Adrenal gland (tissue), 12 donors: ENCODE results near the gene TMEM26. TPM values are rescaled to one million over a fixed set of nuclear protein-coding genes. Genes with fewer than 3 reads are reported as not detected.

ENCODE experiments used
- DNase-seq, 7 donors: peaks; one replicate each; pipeline ENCODE4 v3.0.0-alpha.2; 2019 to 2020
- H3K27ac ChIP-seq, 5 donors: fragments of 200-600 bp; sonication (generic) in 4 of 5; 1 replicate in 3 of 5; 2 replicates in 2 of 5; pipeline versions ENCODE4 v1.5.1 to v1.8.0; 2016 to 2020; ENCODE audit warnings: mild to moderate bottlenecking in 1 of 5
- H3K27me3 ChIP-seq: fragments of 200-600 bp; 2 replicates; pipeline ENCODE4 v1.8.0; 2021
- H3K36me3 ChIP-seq, 2 donors: fragments of 200-600 bp; replicated peaks in 1 of 2; 1 replicate in 1 of 2; 2 replicates in 1 of 2; pipeline versions ENCODE4 v1.5.1 to v1.8.0; 2018 to 2022
- H3K4me1 ChIP-seq, 2 donors: fragments of 200-600 bp; replicated peaks in 1 of 2; 1 replicate in 1 of 2; 2 replicates in 1 of 2; pipeline versions ENCODE4 v1.5.1 to v1.8.0; 2018 to 2021
- H3K4me3 ChIP-seq, 4 donors: fragments of 200-600 bp; sonication (generic) in 3 of 4; one replicate each; pipeline ENCODE4 v1.5.1; 2016 to 2018
- H3K9me3 ChIP-seq, 3 donors: fragments of 200-600 bp; sonication (generic) in 1 of 3; replicated peaks in 1 of 3; 1 replicate in 2 of 3; 2 replicates in 1 of 3; pipeline versions ENCODE4 v1.5.1 to v1.8.0; 2016 to 2021
- CTCF ChIP-seq, 6 experiments: fragments of 450-650 bp in 4 of 6; fragments of 200-600 bp in 2 of 6; sonication (generic) in 1 of 6; IDR thresholded peaks; 1 replicate in 5 of 6; 2 replicates in 1 of 6; pipeline versions ENCODE4 v1.5.1 to v1.8.0; 2016 to 2021; ENCODE audit warnings: antibody characterized with exemption in 6 of 6, mild to moderate bottlenecking in 2 of 6, moderate library complexity in 1 of 6
- POLR2A ChIP-seq, 2 donors: fragments of 450-650 bp; IDR thresholded peaks; one replicate each; pipeline ENCODE4 v1.6.1; 2017; ENCODE audit warnings: antibody characterized with exemption in 2 of 2, mild to moderate bottlenecking in 2 of 2, moderate library complexity in 1 of 2
- WGBS, 4 donors: extraction: QIAGEN DNeasy Blood & Tissue Kit in 2 of 4; methylation state at CpG; one replicate each; pipeline versions ENCODE4 v1.1.5 to v1.1.7; 2013 to 2017; 5-methylcytosine and 5-hydroxymethylcytosine counted together
- intact Hi-C, 2 donors: fragments of 100-400 bp; cut with DNase I; formaldehyde crosslinking; loops; one replicate each; pipeline versions ENCODE4 v1.14.1 to v1.15.0; 2022 to 2023
- polyA plus RNA-seq, 3 donors: library from polyadenylated mRNA; stranded (reverse); fragments of 200-250 nt in 2 of 3; fragments of 350-450 nt in 1 of 3; fragmentation: Illumina TruSeq in 1 of 3; extraction: RNeasy Lipid Tissue Mini Kit (QIAGEN cat#74804) in 1 of 3; gene quantifications; one replicate each; pipeline ENCODE4 v1.2.3, GENCODE V29; 2013 to 2014
- total RNA-seq, 9 donors: library from RNA; depleted of rRNA in 4 of 9; stranded (reverse); fragments of >200 nt in 4 of 9; fragments of 120-200 nt in 1 of 9; fragmentation: NEBNext Ultra II Directional in 1 of 9; extraction: Animal tissue kit (Norgen Biotek cat#: 25700) in 1 of 9; gene quantifications; one replicate each; pipeline versions ENCODE4 v1.1.0 to v1.2.4, GENCODE V29; 2013 to 2023
- donor health status: healthy with polysubstance abuse.
- donor health status: Bipolar disorder and iron deficiency.
- donor health status: DM: yes; HTN: yes; CAD: no.
- donor health status: DM: no; HTN: no; CAD: no.
- donor health status: DM: no; HTN: no; CAD: no.
- donor health status: DM: yes; HTN: yes; CAD: no.

Gene TMEM26
- total and polyA plus RNA-seq, 12 donors = 0.36 to 51.7 (median 1.9) TPM

GRCh38 chr10:61480208-61480607 lies 27.0 kb upstream of the TMEM26 start:
- no peak overlapping the region for H3K27ac ChIP-seq
- TF ChIP-seq POLR2A (IDR thresholded peaks at IDR 0.05) (no peak), CTCF (IDR thresholded peaks at IDR 0.05) (no peak)
- no peaks in the 10 kb centered on the region for H3K36me3 ChIP-seq
- no peak for DNase-seq
- no peaks in the 10 kb centered on the region for H3K4me1 ChIP-seq
- intact Hi-C loops = no loop called here
- H3K9me3 ChIP-seq = no peaks in the 10 kb centered on the region
- no peaks in the 10 kb centered on the region for H3K27me3 ChIP-seq
- 35 to 89% (median 48%) methylated on average over 2 of the region's 2 CpGs for WGBS, 4 donors
- no peak overlapping the region for H3K4me3 ChIP-seq

DNA sequence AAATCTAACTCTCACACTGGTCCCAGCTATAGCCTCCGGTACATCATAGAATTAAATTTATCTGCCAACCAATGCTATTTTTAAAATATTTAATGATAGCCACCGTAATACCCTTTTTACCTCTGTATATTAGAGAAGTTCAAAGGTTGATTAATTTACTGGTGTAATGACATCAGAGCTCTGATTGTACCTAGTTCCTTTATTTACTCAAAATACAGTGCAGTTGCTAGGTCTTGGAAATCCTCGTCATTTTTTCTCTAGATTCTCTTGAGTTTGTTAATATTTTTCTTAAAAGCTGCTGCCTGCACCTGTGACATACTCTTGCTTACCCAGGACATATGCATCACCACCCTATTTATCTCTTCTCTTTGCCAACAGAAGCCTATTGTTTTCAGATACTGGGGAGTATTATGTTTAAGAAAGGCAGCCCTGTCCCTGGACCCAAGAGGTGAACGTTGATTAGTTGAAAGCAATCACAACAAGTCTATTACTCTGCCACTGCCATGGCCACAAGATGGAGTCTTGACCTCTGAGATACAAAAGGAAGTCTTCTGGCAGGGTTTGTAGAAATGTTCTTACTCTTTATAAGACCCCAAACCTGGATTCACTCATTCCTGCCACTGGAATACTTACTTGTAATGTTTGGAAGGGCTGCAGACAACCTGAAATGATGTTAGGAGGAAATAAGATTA lies 25.6 kb upstream of the TMEM26 start:
- H3K36me3 ChIP-seq = no peaks in the 10 kb centered on the region
- 72 to 80% (median 76%) methylated on average over 4 of the region's 4 CpGs for WGBS, 4 donors
- no peaks in the 10 kb centered on the region for H3K4me1 ChIP-seq
- no peaks in the 10 kb centered on the region for H3K27me3 ChIP-seq
- intact Hi-C loops = no loop called here
- H3K4me3 ChIP-seq = no peak overlapping the region
- no peak for DNase-seq
- H3K9me3 ChIP-seq = no peaks in the 10 kb centered on the region
- TF ChIP-seq POLR2A (IDR thresholded peaks at IDR 0.05) = no peak
- TF ChIP-seq CTCF (IDR thresholded peaks at IDR 0.05) = no peak
- no peak overlapping the region for H3K27ac ChIP-seq

- Histone ChIP-seq H3K9me3 (no peaks in the 10 kb centered on the region), H3K27ac (no peak overlapping the region), H3K27me3 (no peaks in the 10 kb centered on the region), H3K4me1 (no peaks in the 10 kb centered on the region), H3K36me3 (no peaks in the 10 kb centered on the region), H3K4me3 (no peak overlapping the region)
- intact Hi-C loops = no loop called here
- 60 to 81% (median 71%) methylated on average over 1 of the region's 1 CpG for WGBS, 4 donors
- no peak for TF ChIP-seq POLR2A (IDR thresholded peaks at IDR 0.05)
- no peak for DNase-seq
Observed at GRCh38 chr10:61477451-61477850, 24.3 kb upstream of the TMEM26 start.

DNA sequence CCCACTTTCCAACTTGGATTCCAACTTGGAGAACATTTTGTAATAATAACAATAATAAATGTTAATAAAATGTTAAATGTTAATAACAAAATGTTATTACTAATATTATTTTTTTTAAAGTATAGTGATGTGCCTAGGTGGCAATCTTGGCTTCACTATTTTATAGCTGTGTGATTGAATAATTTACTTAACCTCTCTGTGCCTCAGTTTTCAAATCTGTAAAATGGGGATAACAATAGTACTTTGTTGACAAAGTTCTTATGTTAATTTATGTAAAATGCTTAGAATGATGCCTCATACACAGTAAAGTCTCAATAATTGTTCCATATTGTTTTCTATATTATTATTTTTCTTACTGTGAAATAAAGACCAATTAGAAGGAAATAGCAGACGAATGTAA lies 23.3 kb upstream of the TMEM26 start:
- WGBS, 4 donors = 80 to 84% (median 82%) methylated on average over 1 of the region's 1 CpG
- Histone ChIP-seq H3K9me3 (no peaks in the 10 kb centered on the region), H3K4me1 (no peaks in the 10 kb centered on the region), H3K4me3 (no peak overlapping the region), H3K36me3 (no peaks in the 10 kb centered on the region), H3K27ac (no peak overlapping the region), H3K27me3 (no peaks in the 10 kb centered on the region)
- intact Hi-C loops = no loop called here
- TF ChIP-seq POLR2A (IDR thresholded peaks at IDR 0.05) (no peak), CTCF (IDR thresholded peaks at IDR 0.05) (no peak)
- no peak for DNase-seq

- intact Hi-C loops = no loop called here
- TF ChIP-seq POLR2A (IDR thresholded peaks at IDR 0.05) = no peak
- no peak for TF ChIP-seq CTCF (IDR thresholded peaks at IDR 0.05)
- Histone ChIP-seq H3K9me3 (no peaks in the 10 kb centered on the region), H3K4me3 (no peak overlapping the region), H3K4me1 (no peaks in the 10 kb centered on the region), H3K36me3 (no peaks in the 10 kb centered on the region), H3K27me3 (no peaks in the 10 kb centered on the region), H3K27ac (no peak overlapping the region)
- 38 to 61% (median 53%) methylated on average over 3 of the region's 3 CpGs for WGBS, 4 donors
- no peak for DNase-seq
Observed at GRCh38 chr10:61475449-61475873, 22.3 kb upstream of the TMEM26 start.
